Liver (tissue), 3 donors: ENCODE data around the gene BGN.

Experiments
- CTCF ChIP-seq: fragments of 150-350 bp; IDR thresholded peaks from 2 replicates; pipeline ENCODE4 v1.5.1; 2017; ENCODE audit warnings: improper control_type of control experiment, low read depth, low read length; ENCODE audit not compliant: missing input control
- EGR1 ChIP-seq, 2 donors: IDR thresholded peaks; 2 replicates each; pipeline ENCODE4 v1.6.1; 2016 to 2018; ENCODE audit warnings: antibody characterized with exemption in 2 of 2, low read depth in 2 of 2
- FOXA1 ChIP-seq: IDR thresholded peaks from 2 replicates; pipeline ENCODE4 v1.6.1; 2016; ENCODE audit warnings: antibody characterized with exemption
- GABPA ChIP-seq, 2 donors: IDR thresholded peaks in 1 of 2; conservative IDR thresholded peaks in 1 of 2; 2 replicates each; pipeline ENCODE4 v1.6.1; 2016; ENCODE audit warnings: antibody characterized with exemption in 2 of 2, mild to moderate bottlenecking in 1 of 2, moderate library complexity in 1 of 2
- JUND ChIP-seq, 2 donors: IDR thresholded peaks; 2 replicates each; pipeline ENCODE4 v1.6.1; 2016; ENCODE audit warnings: antibody characterized with exemption in 2 of 2
- RAD21 ChIP-seq, 2 donors: IDR thresholded peaks; 2 replicates each; pipeline ENCODE4 v1.6.1; 2016; ENCODE audit warnings: antibody characterized with exemption in 2 of 2, mild to moderate bottlenecking in 2 of 2
- RXRA ChIP-seq, 2 donors: IDR thresholded peaks; 2 replicates each; pipeline ENCODE4 v1.6.1; 2017 to 2018; ENCODE audit warnings: antibody characterized with exemption in 2 of 2, mild to moderate bottlenecking in 1 of 2
- SP1 ChIP-seq: IDR thresholded peaks from 2 replicates; pipeline ENCODE4 v1.6.1; 2018; ENCODE audit warnings: antibody characterized with exemption, mild to moderate bottlenecking
- TAF1 ChIP-seq: conservative IDR thresholded peaks from 2 replicates; pipeline ENCODE4 v1.6.1; 2016; ENCODE audit warnings: antibody characterized with exemption, mild to moderate bottlenecking
- YY1 ChIP-seq: IDR thresholded peaks from 2 replicates; pipeline ENCODE4 v1.6.1; 2016; ENCODE audit warnings: antibody characterized with exemption, mild to moderate bottlenecking
- TF ChIP-seq, protein P1 (sequence below): IDR thresholded peaks from 2 replicates; pipeline ENCODE4 v1.6.1; 2016; ENCODE audit warnings: antibody characterized with exemption
- TF ChIP-seq, protein P2 (sequence below): IDR thresholded peaks from 2 replicates; pipeline ENCODE4 v1.6.1; 2016; ENCODE audit warnings: antibody characterized with exemption, mild to moderate bottlenecking
- TF ChIP-seq, protein P3 (sequence below): IDR thresholded peaks from 2 replicates; pipeline ENCODE4 v1.6.1; 2016; ENCODE audit warnings: antibody characterized with exemption
- TF ChIP-seq, protein P4 (sequence below): IDR thresholded peaks from 2 replicates; pipeline ENCODE4 v1.6.1; 2016; ENCODE audit warnings: antibody characterized with exemption
- donor health status: healthy.
- donor health status: healthy.

GRCh38 chrX:153527208-153527607 lies 32.4 kb downstream of the BGN start:
- TF ChIP-seq CTCF (no peak), RXRA (IDR thresholded peaks at IDR 0.05) (no peak), FOXA1 (no peak), YY1 (no peak), SP1 (no peak), EGR1 (IDR thresholded peaks at IDR 0.05; ENCODE audit: low read depth in 2 of 2) (no peak), RAD21 (IDR thresholded peaks at IDR 0.05) (no peak), TAF1 (no peak), JUND (IDR thresholded peaks at IDR 0.05) (no peak), GABPA (IDR thresholded peaks at IDR 0.05 in 1 of 2, conservative IDR thresholded peaks at IDR 0.05 in 1 of 2) (no peak)
- TF ChIP-seq, protein P1, sequence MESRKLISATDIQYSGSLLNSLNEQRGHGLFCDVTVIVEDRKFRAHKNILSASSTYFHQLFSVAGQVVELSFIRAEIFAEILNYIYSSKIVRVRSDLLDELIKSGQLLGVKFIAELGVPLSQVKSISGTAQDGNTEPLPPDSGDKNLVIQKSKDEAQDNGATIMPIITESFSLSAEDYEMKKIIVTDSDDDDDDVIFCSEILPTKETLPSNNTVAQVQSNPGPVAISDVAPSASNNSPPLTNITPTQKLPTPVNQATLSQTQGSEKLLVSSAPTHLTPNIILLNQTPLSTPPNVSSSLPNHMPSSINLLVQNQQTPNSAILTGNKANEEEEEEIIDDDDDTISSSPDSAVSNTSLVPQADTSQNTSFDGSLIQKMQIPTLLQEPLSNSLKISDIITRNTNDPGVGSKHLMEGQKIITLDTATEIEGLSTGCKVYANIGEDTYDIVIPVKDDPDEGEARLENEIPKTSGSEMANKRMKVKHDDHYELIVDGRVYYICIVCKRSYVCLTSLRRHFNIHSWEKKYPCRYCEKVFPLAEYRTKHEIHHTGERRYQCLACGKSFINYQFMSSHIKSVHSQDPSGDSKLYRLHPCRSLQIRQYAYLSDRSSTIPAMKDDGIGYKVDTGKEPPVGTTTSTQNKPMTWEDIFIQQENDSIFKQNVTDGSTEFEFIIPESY: no peak
- TF ChIP-seq, protein P2, sequence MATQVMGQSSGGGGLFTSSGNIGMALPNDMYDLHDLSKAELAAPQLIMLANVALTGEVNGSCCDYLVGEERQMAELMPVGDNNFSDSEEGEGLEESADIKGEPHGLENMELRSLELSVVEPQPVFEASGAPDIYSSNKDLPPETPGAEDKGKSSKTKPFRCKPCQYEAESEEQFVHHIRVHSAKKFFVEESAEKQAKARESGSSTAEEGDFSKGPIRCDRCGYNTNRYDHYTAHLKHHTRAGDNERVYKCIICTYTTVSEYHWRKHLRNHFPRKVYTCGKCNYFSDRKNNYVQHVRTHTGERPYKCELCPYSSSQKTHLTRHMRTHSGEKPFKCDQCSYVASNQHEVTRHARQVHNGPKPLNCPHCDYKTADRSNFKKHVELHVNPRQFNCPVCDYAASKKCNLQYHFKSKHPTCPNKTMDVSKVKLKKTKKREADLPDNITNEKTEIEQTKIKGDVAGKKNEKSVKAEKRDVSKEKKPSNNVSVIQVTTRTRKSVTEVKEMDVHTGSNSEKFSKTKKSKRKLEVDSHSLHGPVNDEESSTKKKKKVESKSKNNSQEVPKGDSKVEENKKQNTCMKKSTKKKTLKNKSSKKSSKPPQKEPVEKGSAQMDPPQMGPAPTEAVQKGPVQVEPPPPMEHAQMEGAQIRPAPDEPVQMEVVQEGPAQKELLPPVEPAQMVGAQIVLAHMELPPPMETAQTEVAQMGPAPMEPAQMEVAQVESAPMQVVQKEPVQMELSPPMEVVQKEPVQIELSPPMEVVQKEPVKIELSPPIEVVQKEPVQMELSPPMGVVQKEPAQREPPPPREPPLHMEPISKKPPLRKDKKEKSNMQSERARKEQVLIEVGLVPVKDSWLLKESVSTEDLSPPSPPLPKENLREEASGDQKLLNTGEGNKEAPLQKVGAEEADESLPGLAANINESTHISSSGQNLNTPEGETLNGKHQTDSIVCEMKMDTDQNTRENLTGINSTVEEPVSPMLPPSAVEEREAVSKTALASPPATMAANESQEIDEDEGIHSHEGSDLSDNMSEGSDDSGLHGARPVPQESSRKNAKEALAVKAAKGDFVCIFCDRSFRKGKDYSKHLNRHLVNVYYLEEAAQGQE: no peak
- TF ChIP-seq, protein P3, sequence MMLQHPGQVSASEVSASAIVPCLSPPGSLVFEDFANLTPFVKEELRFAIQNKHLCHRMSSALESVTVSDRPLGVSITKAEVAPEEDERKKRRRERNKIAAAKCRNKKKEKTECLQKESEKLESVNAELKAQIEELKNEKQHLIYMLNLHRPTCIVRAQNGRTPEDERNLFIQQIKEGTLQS: no peak
- TF ChIP-seq, protein P4, sequence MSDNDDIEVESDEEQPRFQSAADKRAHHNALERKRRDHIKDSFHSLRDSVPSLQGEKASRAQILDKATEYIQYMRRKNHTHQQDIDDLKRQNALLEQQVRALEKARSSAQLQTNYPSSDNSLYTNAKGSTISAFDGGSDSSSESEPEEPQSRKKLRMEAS: no peak
